ENCODE measurements around the gene PYDC1.
A peak's percentile ranks its signal among the peaks of the same experiment; 100 is the strongest.
"Not testable (repeated sequence)": the region's sequence is repeated elsewhere in the genome, so short reads cannot be mapped to it uniquely, and the experiment has no call there.

Gene PYDC1

GRCh38 chr16:31177136-31177535 is 39.8 kb downstream of the PYDC1 start:
- DNase-seq = peak; percentile 24 to 41

GRCh38 chr16:31170048-31170447 is 46.9 kb downstream of the PYDC1 start:
- DNase-seq = not testable (repeated sequence)

GRCh38 chr16:31168848-31169247 is 48.1 kb downstream of the PYDC1 start:
- DNase-seq = no peak

- no peak for DNase-seq
Observed at GRCh38 chr16:31167315-31167714, 49.6 kb downstream of the PYDC1 start.

All from activated CD4-positive, alpha-beta T cell treated with anti-CD3 and anti-CD28 coated beads for 4 hours (primary cell).